Measurements from ENCODE around the gene TCERG1L. TPM values are rescaled to one million over a fixed set of nuclear protein-coding genes. Genes with fewer than 3 reads are reported as not detected.

The TCERG1L gene
- total RNA-seq, 2 donors from 2014 or later, result not detected

DNA sequence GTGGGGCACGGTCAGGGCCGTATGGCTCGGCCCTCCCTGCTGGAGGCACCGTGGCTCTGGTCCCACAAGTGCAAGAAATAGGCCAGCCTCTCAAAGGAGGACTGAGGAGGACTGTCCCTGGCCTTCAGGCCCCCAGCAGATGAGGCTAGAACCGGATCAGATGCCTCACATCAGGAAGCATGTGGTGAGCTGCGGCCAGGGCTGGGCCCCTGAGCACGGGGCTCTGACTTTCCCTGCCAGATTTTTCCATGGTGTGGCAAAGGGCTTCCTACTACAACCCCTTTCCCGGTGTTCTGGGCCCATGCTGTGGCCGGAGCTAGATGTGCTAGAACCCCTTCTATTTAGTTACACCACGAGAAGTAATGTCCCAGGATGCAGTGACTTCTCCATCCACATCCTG lies 100.4 kb downstream of the TCERG1L start:
- Histone ChIP-seq H3K27ac (no peak overlapping the region), H3K9me3 (no peaks in the 10 kb centered on the region), H3K36me3 (no peaks in the 10 kb centered on the region), H3K27me3 (replicated peaks; ENCODE audit: insufficient read depth) (no peaks in the 10 kb centered on the region), H3K4me1 (ENCODE audit: control insufficient read depth in 1 of 2, low read depth in 2 of 2) (no peaks in the 10 kb centered on the region), H3K4me3 (no peak overlapping the region)
- DNase-seq (ENCODE audit: low spot score) (no peak), ATAC-seq (ENCODE audit: insufficient number of reproducible peaks, low FRiP score, low read depth) (no peak)
- no peak for TF ChIP-seq CTCF (IDR thresholded peaks at IDR 0.05)

DNA sequence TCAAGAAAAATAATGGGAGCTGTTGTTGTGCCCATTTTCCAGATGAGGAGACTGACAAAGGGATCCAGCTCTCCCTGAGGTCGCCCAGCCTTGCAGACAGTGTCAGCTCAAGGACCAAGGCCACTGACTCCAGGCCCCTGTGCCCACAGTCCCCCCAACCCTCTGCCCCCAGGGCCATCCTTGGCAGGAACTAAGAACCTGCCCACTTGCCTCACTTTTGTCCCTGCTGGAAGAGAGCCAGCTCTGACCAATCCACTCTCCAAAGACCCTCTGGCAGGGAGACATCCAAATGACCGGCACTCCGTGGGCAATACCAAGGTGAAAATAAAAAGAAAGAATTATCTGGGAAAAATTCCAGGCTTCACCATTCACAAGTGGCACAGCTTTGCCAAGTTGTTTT lies 101.3 kb downstream of the TCERG1L start:
- DNase-seq (ENCODE audit: low spot score), result no peak

GRCh38 chr10:131207584-131208532 lies 103.7 kb downstream of the TCERG1L start:
- Histone ChIP-seq H3K27ac (no peak overlapping the region), H3K36me3 (no peaks in the 10 kb centered on the region), H3K4me1 (ENCODE audit: control insufficient read depth in 1 of 2, low read depth in 2 of 2) (no peaks in the 10 kb centered on the region), H3K4me3 (no peak overlapping the region), H3K9me3 (no peaks in the 10 kb centered on the region), H3K27me3 (replicated peaks; ENCODE audit: insufficient read depth) (no peaks in the 10 kb centered on the region)
- TF ChIP-seq CTCF (IDR thresholded peaks at IDR 0.05), result no peak
- no peak for DNase-seq (ENCODE audit: low spot score)
- no peak for ATAC-seq (ENCODE audit: insufficient number of reproducible peaks, low FRiP score, low read depth)

More for the DNA sequence above, 101.3 kb downstream of the TCERG1L start:
- no peaks in the 10 kb centered on the region for H3K4me1 ChIP-seq (ENCODE audit: control insufficient read depth in 1 of 2, low read depth in 2 of 2)
- H3K27ac ChIP-seq, result no peak overlapping the region
- H3K36me3 ChIP-seq, result no peaks in the 10 kb centered on the region
- no peak for ATAC-seq (ENCODE audit: insufficient number of reproducible peaks, low FRiP score, low read depth)
- no peak for TF ChIP-seq CTCF (IDR thresholded peaks at IDR 0.05)
- no peaks in the 10 kb centered on the region for H3K27me3 ChIP-seq (replicated peaks; ENCODE audit: insufficient read depth)
- no peaks in the 10 kb centered on the region for H3K9me3 ChIP-seq
- no peak overlapping the region for H3K4me3 ChIP-seq

- no peak for DNase-seq (ENCODE audit: low spot score)
- Histone ChIP-seq H3K36me3 (no peaks in the 10 kb centered on the region), H3K4me1 (ENCODE audit: control insufficient read depth in 1 of 2, low read depth in 2 of 2) (no peaks in the 10 kb centered on the region), H3K27ac (no peak overlapping the region), H3K9me3 (no peaks in the 10 kb centered on the region), H3K27me3 (replicated peaks; ENCODE audit: insufficient read depth) (no peaks in the 10 kb centered on the region), H3K4me3 (no peak overlapping the region)
- no peak for TF ChIP-seq CTCF (IDR thresholded peaks at IDR 0.05)
- no peak for ATAC-seq (ENCODE audit: insufficient number of reproducible peaks, low FRiP score, low read depth)
Observed at GRCh38 chr10:131207176-131207575, 104.3 kb downstream of the TCERG1L start.

DNA sequence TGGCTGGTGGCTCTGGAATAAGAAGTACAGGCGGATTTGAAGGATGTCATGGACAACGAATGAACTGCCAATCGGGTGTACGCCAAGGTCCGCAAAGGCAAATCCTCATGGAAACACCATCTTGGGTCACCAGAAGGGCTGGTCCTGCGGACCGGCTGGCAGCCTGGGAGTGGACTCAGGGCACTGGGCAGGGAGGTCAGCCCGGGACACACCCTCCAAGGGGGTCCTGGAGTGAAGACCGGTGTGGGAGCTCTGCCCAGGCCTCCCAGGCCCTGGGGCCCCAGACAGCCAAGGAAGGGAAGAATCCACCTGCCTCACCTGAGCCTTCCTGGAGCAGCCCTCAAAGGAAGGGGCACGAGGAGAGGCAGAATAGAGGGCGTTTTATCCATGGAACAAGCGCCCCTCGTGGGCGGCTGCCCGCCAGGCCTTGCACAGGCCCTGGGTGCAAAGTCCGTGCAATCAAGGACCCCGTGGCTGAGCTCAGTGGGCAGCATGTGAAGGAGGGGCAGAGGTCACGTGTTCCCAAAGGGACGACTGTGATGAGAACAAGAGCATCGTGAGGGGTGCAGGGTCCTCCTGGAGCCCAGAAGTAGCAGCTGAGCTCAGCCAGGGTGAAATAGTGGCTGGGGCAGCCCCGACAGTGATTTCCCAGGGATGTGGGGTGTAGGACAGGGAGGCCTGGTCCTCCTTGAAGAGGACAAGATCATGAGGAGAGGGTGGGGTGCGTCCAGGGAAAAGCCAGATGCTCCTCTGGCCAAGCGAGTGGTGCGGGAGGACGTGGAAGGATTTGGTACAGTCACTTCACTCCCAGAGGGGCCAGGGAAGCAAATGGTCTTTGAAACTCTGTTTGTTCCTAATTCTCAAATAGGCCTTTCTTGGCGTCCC lies 105.2 kb downstream of the TCERG1L start:
- H3K4me3 ChIP-seq, result no peak overlapping the region
- DNase-seq (ENCODE audit: low spot score), result no peak

More for the DNA sequence above, 105.2 kb downstream of the TCERG1L start:
- H3K4me1 ChIP-seq (ENCODE audit: control insufficient read depth in 1 of 2, low read depth in 2 of 2), result no peaks in the 10 kb centered on the region
- no peaks in the 10 kb centered on the region for H3K27me3 ChIP-seq (replicated peaks; ENCODE audit: insufficient read depth)
- TF ChIP-seq CTCF (IDR thresholded peaks at IDR 0.05), result no peak
- no peak overlapping the region for H3K27ac ChIP-seq
- ATAC-seq (ENCODE audit: insufficient number of reproducible peaks, low FRiP score, low read depth), result no peak
- no peaks in the 10 kb centered on the region for H3K9me3 ChIP-seq
- no peaks in the 10 kb centered on the region for H3K36me3 ChIP-seq

Data from thoracic aorta (tissue), 2 donors.